ENCODE results near the gene CSMD2. TPM values are rescaled to one million over a fixed set of nuclear protein-coding genes. Genes with fewer than 3 reads are reported as not detected.

CSMD2 gene
- total RNA-seq, result 7.1 and 10.9 TPM in 2 replicates

GRCh38 chr1:34164771-34165391 lies at the start of gene CSMD2:
TSS of gene CSMD2 (minus strand) at chr1:34165230. CDS start at chr1:34165097, 133 bp downstream.

GRCh38 chr1:34176830-34177603 lies 12.0 kb upstream of the CSMD2 start, which contains the start of gene C1orf94:
TSS of gene C1orf94 (plus strand) at chr1:34176907. CDS start at chr1:34177790, 883 bp downstream.

GRCh38 chr1:33863779-33864178 lies 301.3 kb downstream of the CSMD2 start, which contains the start of gene HMGB4:
TSS of gene HMGB4 (plus strand) at chr1:33864079. CDS start at chr1:33864192, 113 bp downstream.

GRCh38 chr1:33472269-33472980 lies 692.6 kb downstream of the CSMD2 start, which contains the start of gene ZSCAN20:
TSS of gene ZSCAN20 (plus strand) at chr1:33472645. CDS start at chr1:33479289, 6,644 bp downstream.

Other genes starting within 250 kb of the CSMD2 start
- not detected in 2 replicates for gene C1orf94, start 11.7 kb upstream of the CSMD2 start, total RNA-seq

Data from smooth muscle cell of the umbilical artery (primary cell).